ENCODE data around the gene CRYBA2. TPM values are rescaled to one million over a fixed set of nuclear protein-coding genes. Genes with fewer than 3 reads are reported as not detected.

CRYBA2 gene
- total RNA-seq, 1 donor: not detected

DNA sequence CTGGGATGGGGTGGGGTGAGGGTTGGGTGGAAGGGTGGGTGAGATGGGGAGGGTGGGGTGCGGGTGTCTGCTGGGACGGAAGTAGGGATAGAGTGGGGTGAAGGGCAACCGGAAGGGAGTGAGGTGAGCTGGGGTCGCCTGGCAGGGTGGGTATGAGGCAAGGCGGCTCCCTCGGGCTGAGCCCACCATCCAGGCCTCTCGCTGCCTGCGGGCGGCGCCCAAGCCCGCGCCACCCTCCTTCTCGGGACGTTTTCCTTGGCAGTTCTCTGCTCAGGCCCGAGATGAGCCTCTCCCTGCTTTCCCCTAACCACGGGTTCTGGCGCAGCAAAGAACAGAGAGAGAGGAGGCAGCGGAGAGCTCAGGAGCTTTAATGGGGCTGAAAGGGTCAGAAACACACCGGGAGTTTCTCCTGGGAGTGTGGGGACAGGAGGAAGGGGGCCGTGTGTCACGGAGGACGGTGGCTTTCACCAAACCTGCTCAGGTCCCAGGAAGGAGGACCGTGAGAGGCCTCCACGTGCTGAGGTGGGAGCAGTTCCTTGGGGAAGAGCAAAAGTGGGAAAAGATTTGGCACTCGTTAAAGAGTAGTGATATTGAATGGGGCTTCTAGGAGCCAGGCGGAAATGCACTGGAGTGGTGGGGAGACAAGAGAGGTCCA, 12.4 kb downstream of the CRYBA2 start:
- H3K4me3 ChIP-seq (ENCODE audit: low read depth, low read length): no peak overlapping the region
- DNase-seq (ENCODE audit: low read depth): no peak
- TF ChIP-seq, protein P1, sequence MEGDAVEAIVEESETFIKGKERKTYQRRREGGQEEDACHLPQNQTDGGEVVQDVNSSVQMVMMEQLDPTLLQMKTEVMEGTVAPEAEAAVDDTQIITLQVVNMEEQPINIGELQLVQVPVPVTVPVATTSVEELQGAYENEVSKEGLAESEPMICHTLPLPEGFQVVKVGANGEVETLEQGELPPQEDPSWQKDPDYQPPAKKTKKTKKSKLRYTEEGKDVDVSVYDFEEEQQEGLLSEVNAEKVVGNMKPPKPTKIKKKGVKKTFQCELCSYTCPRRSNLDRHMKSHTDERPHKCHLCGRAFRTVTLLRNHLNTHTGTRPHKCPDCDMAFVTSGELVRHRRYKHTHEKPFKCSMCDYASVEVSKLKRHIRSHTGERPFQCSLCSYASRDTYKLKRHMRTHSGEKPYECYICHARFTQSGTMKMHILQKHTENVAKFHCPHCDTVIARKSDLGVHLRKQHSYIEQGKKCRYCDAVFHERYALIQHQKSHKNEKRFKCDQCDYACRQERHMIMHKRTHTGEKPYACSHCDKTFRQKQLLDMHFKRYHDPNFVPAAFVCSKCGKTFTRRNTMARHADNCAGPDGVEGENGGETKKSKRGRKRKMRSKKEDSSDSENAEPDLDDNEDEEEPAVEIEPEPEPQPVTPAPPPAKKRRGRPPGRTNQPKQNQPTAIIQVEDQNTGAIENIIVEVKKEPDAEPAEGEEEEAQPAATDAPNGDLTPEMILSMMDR (IDR thresholded peaks at IDR 0.05; ENCODE audit: insufficient read depth, low read length): no peak

DNA sequence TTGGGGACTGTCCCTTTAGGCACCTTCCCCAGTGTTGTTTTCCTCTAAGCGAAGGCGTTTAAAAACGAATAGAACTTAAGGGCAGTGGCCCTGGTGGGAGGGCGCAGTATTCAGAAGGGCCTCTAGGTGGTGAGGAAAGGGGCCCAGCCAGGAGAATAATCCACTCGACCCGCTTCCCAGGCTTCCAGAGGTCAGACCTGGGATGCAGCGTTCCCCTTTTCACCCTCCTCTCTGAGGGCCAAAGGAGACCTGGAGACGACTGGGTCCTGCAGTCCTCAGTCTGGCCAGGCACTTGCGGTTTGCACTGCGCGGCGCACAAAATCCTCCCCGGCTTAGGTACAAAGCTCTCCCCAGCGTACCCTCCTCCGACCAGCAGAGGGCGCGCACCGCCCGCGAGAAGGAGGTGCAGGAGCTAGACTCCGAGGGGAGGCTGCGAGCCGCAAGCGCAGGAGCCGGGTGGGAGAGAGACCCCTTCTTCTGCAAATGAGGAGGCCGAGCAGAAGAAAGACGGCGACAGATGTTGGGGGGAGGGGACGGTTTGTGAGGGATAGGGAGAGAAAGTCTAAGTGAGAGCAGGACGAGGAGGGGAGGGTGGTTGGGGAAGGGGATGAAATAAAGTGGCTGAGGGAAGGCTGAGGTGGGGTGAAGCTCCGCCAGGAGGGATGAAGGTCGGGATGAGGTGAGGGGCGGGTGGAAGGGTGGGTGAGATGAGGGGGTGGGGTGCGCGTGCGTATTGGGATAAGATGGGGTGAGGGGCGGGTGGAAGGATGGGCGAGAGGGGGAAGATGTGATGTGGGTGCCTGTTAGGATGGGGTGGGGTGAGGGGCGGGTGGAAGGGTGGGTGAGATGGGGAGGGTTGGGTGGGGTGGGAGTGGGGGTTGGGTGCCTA, 13.1 kb downstream of the CRYBA2 start:
- TF ChIP-seq, protein P1 (IDR thresholded peaks at IDR 0.05; ENCODE audit: insufficient read depth, low read length): peak; percentile 84
- peak overlapping the region; percentile 57 for H3K4me3 ChIP-seq (ENCODE audit: low read depth, low read length)

DNA sequence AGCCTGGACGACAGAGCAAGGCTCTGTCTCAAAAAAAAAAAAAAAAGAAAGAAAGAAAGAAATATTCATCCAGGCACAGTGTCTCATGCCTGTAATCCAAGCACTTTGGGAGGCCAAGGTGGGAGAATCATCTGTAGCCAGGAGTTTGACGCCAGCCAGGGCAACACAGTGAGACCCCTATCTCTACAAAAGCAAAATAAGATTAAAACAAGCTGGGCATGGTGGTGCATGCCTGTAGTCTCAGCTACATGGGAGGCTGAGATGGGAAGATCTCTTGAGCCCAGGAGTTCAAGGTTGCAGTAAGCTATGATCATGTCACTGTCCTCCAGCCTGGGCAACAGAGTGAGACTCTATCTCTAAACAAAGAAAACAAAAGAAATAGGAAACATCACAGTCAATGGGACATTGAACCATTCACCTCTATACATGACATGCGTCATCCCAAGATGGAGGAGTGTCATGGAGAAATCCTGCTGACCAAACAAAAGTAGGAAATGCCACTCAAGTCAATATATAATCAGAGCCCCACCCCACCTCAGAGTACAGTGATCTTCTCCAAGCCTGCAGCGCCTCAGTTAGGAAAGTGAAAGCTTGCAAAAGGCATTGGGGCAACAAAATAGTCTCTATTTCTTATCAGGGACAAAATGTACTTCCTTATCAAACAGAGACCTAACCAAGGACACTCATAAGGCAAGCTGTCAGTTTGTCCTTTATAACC, 18.0 kb downstream of the CRYBA2 start:
- DNase-seq (ENCODE audit: low read depth): no peak
- TF ChIP-seq, protein P1 (IDR thresholded peaks at IDR 0.05; ENCODE audit: insufficient read depth, low read length): no peak

More for the DNA sequence above, 13.1 kb downstream of the CRYBA2 start:
- peak; percentile 74 for DNase-seq (ENCODE audit: low read depth)

DNA sequence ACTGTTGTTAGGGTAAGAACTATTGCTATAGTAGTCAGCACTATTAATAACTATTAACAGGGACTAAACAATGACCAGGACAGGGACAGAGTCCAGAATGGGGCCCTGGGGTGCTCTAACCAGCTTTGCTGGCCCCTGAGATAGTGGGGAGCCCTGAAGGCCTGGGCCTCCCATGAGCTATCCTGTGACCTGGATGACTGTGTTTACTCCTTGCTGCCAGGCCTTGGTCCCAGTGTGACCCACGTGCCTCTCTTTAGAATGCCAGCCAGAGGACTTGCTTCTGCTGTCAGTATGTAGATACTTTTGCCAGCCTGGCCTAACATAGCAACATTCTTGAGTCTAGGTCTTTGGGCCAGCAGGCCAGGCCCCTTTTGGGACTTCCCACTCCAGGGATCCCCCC, 22.3 kb downstream of the CRYBA2 start:
- TF ChIP-seq, protein P1 (IDR thresholded peaks at IDR 0.05; ENCODE audit: insufficient read depth, low read length): no peak
- no peak for DNase-seq (ENCODE audit: low read depth)
- H3K4me3 ChIP-seq (ENCODE audit: low read depth, low read length): no peak overlapping the region

More for the DNA sequence above, 18.0 kb downstream of the CRYBA2 start:
- H3K4me3 ChIP-seq (ENCODE audit: low read depth, low read length): no peak overlapping the region

DNA sequence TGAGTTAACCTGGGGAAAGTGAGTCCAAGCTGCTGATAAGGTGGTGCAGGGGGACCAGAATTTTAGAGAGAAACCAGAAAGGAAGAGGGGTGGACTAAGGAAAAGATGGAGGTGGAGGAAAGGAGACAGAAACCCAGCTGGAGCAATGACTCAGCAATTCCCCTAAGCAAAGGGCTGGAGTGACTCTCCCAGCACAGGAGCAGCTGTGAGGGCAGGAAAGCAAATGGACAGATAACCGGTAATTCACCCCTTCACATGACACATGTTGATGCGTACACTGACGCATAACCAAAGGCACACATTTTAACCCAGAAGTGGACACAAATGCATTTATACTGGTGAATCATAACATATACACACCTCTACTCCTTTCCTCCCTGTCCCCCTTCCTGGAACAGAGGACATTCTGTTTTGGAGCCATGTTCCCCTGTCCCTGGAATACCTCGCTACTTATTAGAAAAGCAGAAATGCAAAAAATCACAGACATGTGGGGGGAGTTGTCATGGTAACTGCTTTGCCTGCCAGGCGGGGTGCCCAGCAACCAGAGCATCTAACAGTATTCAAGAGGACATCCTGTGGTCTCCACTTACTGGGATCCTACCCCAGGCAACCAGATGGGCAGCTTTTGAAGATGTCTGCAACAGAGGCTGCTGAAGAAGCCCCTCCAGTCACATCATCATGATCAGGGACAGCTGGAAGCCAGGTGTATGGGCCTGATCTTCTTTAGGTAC, 29.0 kb downstream of the CRYBA2 start:
- no peak overlapping the region for H3K4me3 ChIP-seq (ENCODE audit: low read depth, low read length)
- TF ChIP-seq, protein P1 (IDR thresholded peaks at IDR 0.05; ENCODE audit: insufficient read depth, low read length): no peak

DNA sequence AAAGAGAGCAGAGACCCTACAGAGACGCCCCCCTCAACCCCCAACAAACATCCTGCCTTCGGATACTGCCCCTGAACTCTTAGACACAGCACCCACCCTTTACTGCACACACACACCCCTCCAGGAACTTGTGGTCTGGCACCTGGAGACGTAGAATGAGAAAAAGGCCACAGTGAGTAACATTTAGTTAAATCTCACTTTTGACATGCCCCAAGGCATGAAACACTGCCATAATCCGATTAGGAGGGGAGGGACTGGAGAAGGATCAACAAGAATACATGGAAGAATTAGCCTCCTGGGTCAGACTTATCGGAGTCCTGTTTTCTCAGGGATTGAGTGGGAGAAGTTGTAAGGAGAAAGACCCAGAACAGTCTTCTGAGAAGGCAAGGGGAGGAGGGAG, 29.6 kb downstream of the CRYBA2 start:
- peak overlapping the region; percentile 9 for H3K4me3 ChIP-seq (ENCODE audit: low read depth, low read length)
- TF ChIP-seq, protein P1 (IDR thresholded peaks at IDR 0.05; ENCODE audit: insufficient read depth, low read length): no peak
- DNase-seq (ENCODE audit: low read depth): peak; percentile 8

More for the DNA sequence above, 29.0 kb downstream of the CRYBA2 start:
- DNase-seq (ENCODE audit: low read depth): peak; percentile 80
